GM18861 (cell line): ENCODE data around the gene AKAP8.
"Not testable (repeated sequence)": the region's sequence is repeated elsewhere in the genome, so short reads cannot be mapped to it uniquely, and the experiment has no call there.

Experiments
- ATAC-seq: cut with Tn5 transposase; IDR thresholded peaks from one replicate; pipeline ENCODE4 v1.9.1; 2021; ENCODE audit not compliant: unreplicated experiment

AKAP8 gene

GRCh38 chr19:15379083-15379998 is at the start of gene AKAP8:
Gene AKAP8, minus strand, starts transcription at chr19:15379787. Its CDS starts 56 bp downstream, at chr19:15379731.
- ATAC-seq, result peak; percentile 72

- no peak for ATAC-seq
These were observed 48.4 kb upstream of the AKAP8 start for GRCh38 chr19:15427991-15428471.

- no peak for ATAC-seq
These were observed 47.7 kb upstream of the AKAP8 start for GRCh38 chr19:15427350-15427700.

GRCh38 chr19:15426485-15427349 is 47.1 kb upstream of the AKAP8 start:
- ATAC-seq, result no peak

- ATAC-seq, result no peak
These were observed 45.8 kb upstream of the AKAP8 start for GRCh38 chr19:15425321-15425950.

- no peak for ATAC-seq
These were observed 45.2 kb upstream of the AKAP8 start for GRCh38 chr19:15424692-15425272.

GRCh38 chr19:15424121-15424520 is 44.5 kb upstream of the AKAP8 start:
- no peak for ATAC-seq

GRCh38 chr19:15423130-15423529 is 43.5 kb upstream of the AKAP8 start:
- no peak for ATAC-seq

- no peak for ATAC-seq
These were observed 42.9 kb upstream of the AKAP8 start for GRCh38 chr19:15422296-15423075.

- ATAC-seq, result no peak
These were observed 42.2 kb upstream of the AKAP8 start for GRCh38 chr19:15421721-15422260.

- ATAC-seq, result no peak
These were observed 41.6 kb upstream of the AKAP8 start for GRCh38 chr19:15421136-15421695.

- ATAC-seq, result peak; percentile 4
These were observed 39.9 kb upstream of the AKAP8 start for GRCh38 chr19:15419413-15420025.

GRCh38 chr19:15418579-15419412 is 39.2 kb upstream of the AKAP8 start, which contains the start of gene AKAP8L:
Gene AKAP8L, minus strand, starts transcription at chr19:15418988. Its CDS starts 65 bp downstream, at chr19:15418923.
- peak; percentile 84 for ATAC-seq

GRCh38 chr19:15418231-15418578 is 38.6 kb upstream of the AKAP8 start:
- no peak for ATAC-seq

GRCh38 chr19:15417699-15418098 is 38.1 kb upstream of the AKAP8 start:
- no peak for ATAC-seq

- ATAC-seq, result no peak
These were observed 33.2 kb upstream of the AKAP8 start for GRCh38 chr19:15412832-15413231.

- not testable (repeated sequence) for ATAC-seq
These were observed 31.8 kb upstream of the AKAP8 start for GRCh38 chr19:15411351-15411750.

GRCh38 chr19:15404780-15405211 is 25.2 kb upstream of the AKAP8 start:
- no peak for ATAC-seq
